Measurements from ENCODE around the gene TOX2.

Gene TOX2

DNA sequence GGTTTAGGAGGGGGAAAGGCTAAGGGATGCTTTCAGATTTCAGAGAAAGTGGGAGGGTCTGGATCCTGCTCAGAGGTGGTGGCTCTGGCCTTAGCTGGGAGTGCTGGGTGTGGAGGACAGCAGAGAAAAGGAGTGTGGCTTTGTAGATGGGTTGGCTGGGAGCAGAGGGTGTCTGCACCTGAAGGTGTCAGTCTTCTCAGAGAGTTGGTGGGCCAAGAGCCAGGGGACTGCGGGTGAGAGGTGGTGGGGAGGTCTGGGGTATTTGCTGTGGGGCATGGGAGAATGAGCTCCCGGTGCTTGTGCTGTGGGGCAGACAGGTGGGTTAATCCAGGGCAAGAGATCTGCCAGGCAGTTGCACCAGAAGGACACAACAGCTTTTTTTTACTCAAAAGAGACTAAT lies 67.4 kb downstream of the TOX2 start:
- DNase-seq = no peak

DNA sequence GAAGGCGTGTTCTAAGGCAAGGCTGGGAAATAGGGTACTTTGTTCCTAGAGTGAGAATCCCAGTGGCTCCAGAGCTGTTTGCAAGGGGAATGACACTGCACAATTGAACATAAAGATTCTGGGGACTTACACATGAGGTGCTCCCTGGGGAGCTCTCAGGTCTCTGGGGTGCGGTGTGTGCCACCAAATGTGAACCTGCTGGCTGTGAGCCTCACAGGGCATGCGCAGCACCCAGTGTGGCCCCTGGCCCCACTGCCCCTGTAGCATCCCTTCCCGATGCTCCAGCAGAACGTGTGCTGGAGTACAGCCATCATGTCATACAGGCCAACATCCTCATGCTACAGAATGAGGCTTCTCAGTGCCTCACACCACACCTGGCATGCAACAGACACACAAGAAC lies 68.2 kb downstream of the TOX2 start:
- DNase-seq = no peak

DNA sequence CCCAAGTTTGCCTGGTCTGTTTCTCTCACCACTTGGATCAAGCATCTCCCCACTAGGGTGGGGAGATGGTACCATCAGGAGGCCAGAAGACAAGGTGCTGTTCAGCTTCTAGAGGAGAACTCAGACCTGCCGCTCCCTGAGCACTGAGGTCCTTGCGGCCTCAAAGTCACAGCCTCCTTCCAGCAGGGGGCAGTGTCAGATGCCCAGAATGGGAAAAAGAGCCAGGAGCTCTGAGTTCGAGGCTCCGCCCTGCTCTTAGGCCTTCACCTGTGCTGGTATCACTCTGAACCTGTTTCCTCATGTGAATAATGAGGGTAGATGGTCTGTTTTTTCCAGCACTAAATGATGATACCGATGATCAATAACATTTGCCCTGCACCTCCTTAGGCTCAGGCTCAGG lies 68.7 kb downstream of the TOX2 start:
- no peak for DNase-seq

DNA sequence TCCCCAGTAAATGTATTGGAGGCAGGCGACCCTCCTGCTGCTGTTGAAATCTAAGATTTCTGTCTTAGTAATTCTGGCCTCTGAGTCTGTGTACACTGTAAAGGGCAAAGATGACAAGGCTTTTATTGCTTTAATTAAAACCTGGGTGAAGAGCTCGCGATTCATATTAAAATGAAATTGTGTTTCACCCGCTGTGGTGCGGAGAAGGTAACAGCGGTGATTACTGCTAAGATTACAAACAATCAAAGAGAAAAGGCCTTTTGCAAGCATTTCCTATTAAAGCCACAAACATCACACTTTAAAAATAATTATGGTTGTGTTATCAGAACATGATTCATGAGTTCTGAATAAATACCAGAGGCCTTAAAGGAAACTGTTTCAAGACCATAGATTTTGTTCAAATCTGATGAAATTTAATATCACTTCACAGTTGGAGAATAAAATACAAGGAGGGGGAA lies 69.3 kb downstream of the TOX2 start:
- DNase-seq = no peak

DNA sequence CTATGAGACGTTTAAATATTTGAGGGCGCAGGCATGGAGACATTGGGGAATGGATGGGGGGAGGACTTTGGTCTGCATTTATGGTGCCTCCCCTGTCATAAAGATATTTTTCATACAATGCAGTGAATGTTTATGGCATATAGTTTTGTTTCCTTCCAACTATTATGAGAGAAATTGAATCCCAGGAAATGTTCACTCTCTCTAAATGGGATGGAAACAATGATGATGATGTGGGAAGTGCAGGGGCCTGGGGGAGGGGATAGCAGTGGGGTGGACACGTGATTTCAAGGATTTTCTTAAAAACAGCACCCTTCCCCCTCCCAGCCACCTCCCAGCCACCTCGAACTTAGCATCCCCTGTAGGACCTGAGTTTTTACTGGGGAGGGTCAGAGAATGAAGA lies 69.9 kb downstream of the TOX2 start:
- DNase-seq = no peak

DNA sequence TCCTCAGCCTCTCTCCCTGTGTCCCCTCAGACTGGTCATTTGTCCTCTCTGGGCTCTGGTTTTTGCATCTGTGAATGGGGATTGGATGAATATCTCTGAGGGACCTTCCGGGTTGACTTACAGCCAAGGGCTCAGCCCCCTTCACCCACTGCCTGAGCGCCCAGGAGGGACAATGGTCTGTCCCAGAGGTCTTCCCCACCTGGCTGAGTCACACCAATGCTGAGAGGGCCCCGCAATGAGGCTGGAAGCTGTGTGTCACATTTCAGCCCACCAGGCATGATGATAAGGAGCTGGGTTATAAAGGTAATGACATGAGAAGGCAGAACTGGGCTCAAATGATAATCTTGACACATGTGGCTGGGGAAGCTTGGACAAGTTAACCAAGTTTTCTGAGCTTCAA lies 70.5 kb downstream of the TOX2 start:
- DNase-seq = no peak

DNA sequence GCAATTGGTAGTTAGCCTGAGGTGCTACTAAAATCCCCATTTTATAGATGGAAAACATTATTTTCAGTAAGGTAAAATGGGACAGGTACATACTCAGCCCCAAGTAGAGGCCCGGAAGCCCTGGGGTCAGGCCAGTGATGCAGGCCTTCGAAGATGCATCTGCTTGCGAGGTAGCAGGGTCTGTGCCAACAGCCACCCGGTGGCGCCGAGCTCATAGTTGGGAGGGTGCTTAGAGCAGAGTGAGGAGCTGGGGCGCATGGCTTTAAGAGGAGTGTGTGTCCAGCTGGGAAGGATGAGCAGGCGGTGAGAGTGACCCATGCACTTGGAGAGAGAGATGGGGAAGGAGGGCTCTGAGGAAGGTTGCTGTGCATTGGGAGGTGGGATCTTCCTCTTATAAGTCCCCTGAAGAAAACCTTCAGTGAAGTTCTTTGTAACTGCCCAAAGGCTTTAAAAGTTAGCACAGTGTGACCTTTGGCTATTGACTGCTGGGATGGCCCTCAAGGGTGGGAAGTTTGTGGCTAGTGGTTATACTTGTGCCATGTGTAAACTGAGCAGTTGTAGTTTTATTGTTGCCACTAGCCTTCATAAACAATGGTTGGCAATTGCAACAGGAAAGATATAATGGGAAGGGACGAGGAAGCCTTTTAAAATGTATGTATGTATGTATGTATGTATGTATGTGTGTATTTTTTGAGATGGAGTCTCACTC lies 71.1 kb downstream of the TOX2 start:
- no peak for DNase-seq

DNA sequence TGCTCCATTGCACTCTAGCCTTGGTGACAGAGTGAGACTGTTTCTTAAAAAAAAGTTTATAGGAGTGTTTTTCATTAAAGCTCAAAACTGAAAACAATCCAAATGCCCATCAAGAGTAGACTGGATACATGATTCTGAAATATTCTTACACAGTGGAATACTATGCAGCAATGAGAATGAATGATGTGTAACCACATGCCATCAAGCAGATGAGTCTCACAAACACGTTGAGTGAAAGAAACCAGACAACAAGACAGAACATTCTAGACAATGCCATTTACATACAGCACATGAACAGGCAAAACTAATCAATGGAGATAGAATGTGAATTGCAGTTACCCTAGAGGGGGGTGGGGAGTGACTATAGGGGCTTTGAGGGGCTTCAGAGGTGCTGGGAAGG lies 72.4 kb downstream of the TOX2 start:
- no peak for DNase-seq

DNA sequence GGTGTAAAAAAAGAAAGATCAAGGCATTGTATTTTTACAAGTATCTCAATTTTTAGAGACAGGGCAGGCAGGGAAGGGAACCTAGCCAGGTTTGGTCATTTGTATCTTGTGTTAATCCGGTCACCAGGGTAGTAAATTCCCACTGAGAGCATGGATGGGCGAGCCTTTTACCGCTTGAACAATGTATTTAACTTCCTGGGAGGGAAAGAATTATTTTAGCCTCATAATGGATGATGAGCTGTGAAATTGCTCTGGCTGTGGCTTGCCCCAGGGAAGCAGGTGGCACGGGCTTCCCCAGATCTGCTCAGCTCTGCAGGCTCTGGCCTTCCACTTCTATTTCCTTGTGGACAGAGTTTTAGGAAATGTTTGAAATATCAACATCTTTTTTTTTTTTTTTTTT lies 72.9 kb downstream of the TOX2 start:
- no peak for DNase-seq

DNA sequence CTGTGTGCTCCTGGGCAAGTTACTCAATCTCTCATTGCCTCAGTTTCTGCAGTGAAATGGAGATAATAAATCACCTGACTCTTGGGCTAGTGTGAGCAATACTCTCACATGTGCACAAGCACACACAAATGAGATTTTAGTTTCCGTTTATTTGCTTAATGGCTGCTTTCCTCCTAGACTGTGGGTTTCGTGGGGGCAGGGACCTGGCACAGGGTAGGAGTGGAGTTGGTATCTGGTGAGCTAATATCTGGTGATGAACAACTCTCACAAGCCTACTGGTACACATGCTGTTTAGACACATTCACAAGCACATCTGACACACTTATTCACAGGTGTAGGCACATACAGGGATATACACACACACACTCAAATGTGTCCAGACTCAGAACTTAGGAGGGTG lies 73.8 kb downstream of the TOX2 start:
- DNase-seq = no peak

DNA sequence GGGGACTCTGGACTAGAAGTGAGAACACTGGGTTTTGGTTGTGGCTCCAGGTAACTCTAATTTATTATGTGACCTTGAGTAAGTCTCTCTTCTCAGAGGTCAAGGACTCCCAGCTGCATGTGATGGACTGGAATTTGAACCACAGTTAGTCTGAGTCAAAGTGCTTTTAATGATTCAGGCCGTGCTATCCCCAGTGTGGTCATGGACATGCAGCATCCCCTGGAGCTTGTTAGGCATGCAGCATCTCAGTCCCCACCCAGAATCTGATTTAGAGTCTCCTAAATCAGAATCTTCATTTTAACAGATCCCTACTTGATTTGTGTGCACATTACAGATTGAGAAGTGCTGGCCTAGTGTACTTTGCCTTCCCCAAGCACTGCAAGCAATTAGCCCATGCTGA lies 74.2 kb downstream of the TOX2 start:
- no peak for DNase-seq

DNA sequence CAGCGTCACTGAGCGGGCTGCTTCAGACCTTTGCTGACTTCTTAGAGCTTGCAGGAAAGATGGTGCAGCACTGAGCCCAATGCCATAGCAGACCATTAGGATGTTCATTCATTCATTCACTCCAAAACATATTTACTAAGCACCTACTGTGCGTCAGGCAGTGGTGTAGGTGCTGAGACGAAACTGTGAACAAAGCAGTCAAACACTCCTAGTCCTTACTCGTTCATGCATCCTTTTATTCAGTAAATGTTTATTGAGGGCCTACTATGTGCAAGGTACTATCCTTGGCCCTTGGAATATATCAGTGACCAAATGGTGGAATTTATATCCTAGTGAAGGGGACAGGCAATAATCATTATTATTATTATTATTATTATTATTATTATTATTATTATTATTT lies 76.6 kb downstream of the TOX2 start:
- DNase-seq = no peak

DNA sequence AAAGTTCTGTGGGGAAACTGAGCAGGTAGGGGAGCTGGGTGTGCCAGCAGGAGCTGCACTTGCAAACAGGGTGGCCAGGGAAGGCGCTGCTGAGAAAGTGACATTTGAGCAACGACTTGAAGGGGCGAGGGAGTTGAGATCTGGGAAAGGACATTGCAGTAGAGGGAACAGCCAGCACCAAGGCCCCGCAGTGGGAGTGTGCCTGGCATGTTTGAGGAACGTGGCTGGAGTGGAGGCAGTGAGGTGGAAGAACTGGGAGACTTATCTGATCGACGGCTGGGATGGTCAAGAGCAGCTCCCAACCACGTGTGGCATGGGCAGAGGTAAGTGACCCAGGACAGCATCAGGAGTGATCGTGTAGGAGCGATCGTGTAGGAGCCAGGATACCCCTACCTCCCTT lies 77.3 kb downstream of the TOX2 start:
- DNase-seq = no peak

DNA sequence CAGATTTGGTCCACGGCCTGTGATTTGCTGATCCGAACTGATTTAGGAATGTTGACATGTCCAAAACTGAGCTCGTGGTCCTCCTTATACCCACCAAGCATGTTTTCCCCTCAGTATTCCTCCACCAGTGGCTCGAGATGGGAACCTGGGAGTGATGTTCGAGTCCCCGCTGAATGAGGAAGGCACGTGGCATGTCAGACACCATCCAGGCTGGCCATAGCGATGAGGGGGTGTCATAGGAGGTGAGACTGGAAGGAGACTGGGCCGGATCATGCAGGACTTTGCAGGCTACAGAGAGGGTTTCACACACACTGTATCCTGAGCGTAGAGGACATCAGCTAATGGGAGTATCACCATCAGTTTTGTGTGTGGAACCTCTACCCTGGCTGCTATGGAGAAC lies 78.2 kb downstream of the TOX2 start:
- no peak for DNase-seq

DNA sequence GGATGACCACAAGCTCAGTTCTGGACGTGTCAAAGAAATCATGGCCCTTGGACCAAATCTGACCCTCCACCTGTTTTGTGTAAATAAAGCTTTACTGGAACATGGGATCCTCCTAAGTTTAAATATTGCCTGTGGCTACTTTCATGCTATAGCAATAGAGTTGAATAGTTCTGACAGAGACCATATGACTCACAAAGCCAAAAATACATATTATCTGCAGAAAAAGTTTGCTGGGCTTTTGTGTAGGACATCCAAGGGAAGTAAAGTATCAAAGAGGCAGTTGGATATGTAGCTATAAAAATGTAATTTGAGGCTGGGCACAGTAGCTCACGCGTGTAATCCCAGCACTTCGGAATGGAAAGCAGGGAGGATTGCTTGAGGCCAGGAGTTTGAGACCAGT lies 78.9 kb downstream of the TOX2 start:
- DNase-seq = no peak

DNA sequence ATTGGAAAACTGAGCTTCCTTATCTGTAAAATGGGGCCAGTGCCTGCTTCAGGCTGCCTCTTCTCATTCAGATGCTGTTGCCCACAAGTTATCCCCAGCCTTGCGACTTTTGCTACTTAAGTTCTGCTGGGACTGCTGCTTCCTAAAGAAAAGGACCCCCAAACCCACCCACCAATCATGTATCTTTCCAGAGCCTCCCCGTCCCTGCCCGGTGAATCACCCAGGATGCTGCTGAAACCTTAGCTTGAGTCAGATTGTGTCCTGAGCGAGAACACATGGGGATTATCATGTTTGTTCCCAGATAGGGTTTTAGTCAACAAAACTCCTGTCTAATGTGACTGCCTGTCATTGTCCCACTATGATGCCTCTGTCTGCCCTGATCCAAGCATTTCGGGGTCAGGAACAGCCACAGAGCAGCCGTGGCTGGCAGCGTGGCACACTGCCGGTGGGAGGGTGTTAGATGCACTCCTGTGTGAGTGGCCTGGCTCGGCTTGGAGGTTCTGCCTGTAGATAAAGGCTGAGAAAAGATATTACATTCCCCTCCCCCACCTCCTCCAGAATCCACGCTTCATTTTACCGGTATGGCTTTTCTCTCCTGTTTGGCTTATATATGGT lies 79.9 kb downstream of the TOX2 start:
- no peak for DNase-seq

DNA sequence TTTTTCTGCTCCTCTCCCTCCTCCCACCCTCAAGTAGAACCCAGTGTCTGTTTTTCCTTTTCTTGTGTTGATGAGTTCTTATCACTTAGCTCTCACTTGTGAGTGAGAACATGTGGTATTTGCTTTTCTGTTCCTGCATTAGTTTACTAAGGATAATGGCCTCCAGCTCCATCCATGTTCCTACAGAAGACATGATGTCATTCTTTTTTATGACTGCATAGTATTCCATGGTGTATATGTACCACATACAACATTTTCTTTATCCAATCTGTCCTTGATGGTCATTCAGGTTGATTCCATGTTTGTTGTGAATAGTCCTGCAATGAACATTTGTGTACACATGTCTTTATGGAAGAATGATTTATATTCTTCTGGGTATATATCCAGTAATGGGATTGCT lies 81.0 kb downstream of the TOX2 start:
- DNase-seq = no peak

DNA sequence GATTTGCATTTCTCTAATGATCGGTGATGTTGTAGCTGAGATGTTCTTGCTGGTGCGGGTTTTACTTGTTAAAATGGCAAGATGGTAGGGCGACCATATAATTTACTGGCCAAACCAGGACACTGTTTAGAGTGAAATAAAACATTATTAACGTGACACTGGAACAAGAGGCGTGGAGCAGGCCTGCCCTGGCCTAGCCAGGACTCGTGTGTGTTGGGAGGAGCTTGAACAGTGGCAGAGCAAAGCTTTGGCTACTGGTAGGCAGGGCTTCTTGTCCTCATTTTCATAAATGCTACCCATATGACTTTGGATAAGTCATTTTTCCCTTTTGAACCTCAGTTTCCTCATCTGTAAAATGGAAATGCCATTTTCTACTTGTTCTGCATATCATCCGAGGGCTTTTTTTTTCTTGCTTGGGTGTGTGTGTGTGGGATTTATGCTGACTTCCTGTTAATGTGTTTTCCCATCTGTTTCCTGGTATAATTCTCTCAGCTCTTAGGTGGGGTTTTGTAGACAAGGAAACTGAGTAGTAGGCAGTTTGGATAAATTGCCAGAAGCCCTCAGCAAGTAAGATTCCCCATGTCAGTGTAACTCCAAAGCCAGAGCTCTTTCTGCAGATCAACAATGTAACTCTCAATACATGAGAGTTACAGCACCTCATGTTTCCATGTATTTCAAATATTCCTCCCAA lies 81.7 kb downstream of the TOX2 start:
- no peak for DNase-seq

DNA sequence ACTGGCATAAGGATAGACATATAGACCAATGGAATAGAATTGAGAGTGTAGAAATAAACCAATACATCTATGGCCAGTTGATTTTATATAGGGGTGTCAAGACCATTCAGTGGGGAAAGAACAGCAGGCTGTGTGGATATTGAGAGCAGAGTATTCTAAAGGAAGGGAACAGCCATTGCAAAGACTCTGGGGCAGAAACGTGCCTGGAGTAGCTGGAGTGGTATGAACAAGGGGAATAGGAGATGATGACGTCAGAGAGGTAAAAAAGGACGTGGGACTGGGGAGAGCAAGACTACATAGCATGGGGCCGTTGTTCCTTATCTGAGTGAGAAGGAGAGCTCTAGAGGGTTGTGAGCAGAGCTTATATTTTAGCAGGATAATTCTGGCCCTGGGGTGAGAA lies 85.2 kb downstream of the TOX2 start:
- DNase-seq = no peak

DNA sequence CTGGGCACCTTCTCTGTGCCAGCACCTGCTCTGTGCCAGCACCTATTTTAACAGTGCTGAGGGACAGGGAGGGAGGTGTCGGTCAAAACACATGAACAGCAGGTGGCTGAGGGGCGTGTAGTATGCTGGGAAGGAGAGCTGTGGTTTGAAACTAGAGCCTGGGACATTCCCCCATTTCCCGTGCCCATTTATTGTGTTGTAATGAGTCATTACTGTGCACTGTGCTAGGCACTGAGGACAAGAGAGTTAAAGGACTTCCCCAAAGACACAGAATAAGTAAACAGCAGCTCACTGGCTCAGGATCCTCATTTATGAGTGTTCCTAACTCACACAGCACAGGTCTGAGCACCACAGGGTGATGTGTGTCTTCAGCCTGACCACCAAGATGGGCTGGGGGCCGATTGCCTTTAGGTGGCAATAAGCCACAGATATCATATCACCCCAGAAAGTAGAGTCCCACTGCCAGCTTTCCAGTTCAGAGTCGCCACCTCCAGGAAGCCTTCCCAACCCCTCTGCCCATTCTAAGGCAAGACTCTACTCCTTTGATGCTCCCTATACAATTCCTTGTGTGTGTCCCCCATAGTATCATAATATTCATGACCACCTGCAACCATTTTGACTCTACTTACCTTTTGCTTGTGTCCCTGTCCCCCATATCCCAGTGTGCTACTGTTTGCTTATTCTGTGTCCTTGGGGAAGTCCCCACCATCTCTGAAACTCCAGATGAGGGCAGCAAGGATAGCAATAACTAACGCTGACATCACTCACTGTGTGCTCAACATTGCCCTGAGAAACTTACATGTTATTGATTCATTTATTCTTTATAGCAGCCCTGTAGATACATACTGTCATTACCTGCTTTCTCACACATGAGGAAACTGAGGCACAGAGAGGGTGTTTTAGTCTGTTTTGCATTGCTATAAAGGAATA lies 87.3 kb downstream of the TOX2 start:
- no peak for DNase-seq

DNA sequence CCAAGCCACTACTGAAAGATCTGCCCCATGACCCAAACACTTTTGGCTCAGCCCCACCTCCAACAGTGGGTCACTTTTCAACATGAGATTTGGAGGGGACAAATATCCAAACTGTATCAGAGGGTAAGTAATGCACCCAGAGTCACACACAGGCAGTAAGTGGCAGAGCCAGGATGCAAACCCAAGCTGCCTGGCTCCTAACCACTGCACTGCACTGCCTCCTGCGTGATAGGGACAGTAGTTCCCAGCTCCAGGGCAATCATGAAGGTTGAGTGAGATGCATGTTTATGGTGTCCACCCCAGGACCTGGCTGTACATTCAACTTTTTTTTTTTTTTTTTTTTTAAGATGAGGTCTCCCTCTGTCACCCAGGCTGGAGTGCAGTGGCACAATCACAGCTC lies 88.2 kb downstream of the TOX2 start:
- no peak for DNase-seq

DNA sequence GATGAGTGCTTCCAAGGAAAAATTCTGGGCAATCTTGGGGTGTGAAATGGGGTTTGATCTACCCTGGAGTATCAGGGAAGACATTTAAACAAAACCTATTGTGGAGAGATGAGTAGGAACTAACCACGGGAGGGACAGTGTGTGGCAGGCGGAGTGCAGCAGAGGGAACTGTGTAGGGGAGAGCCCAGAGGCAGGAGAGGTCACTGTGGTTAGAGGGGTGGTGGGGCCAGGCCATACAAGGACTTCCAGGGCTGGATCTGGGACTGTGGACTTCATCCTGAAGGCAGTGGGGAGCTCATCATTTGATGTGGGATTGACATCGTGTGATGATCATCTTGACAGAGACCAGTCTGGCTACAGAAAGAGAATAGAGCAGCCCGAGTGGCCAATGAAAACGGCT lies 89.0 kb downstream of the TOX2 start:
- no peak for DNase-seq

DNA sequence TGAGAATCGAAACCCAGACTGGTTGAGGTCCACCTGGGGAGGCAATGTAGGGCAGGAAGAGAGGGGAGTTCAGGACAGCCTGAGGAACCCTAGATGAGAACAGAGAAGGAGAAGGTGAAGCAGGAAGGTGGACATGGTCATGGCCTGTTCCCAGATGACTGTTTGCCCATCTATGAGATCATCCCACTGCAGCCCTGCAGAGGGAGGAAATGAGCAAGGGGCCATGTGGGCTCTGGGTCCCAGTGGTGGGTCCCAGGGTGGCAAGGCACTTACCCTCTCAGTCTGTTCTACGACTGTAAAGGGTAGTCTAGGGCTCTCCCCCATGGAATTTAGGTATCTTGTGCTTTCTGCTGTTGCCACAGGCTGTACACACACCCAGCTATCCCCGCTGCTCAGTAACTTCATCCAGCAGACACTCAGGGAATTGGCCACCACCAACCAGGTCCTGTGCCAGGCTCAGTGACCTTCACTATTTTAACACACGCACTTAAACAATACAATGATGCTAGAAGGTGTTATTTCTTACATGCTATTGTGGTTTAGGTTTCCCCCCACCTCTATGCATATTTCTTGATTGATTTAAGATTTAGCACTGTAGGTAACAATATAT lies 89.8 kb downstream of the TOX2 start:
- no peak for DNase-seq

Measured in cerebellar nuclear complex (tissue), 1 donor.